HG03196 (cell line): ENCODE results near the gene ABCG2.

ENCODE experiments used
- ATAC-seq: cut with Tn5 transposase; IDR thresholded peaks from one replicate; pipeline ENCODE4 v1.9.1; 2021; ENCODE audit not compliant: unreplicated experiment

The ABCG2 gene

GRCh38 chr4:88077911-88078524 lies 80.4 kb downstream of the ABCG2 start:
- no peak for ATAC-seq

GRCh38 chr4:88075336-88075735 lies 83.1 kb downstream of the ABCG2 start:
- ATAC-seq: no peak

- ATAC-seq: no peak
Observed at GRCh38 chr4:88070031-88070430, 88.4 kb downstream of the ABCG2 start.

GRCh38 chr4:88064410-88064809 lies 94.0 kb downstream of the ABCG2 start:
- no peak for ATAC-seq

GRCh38 chr4:88063634-88064296 lies 94.7 kb downstream of the ABCG2 start:
- no peak for ATAC-seq

- ATAC-seq: no peak
Observed at GRCh38 chr4:88062843-88063242, 95.6 kb downstream of the ABCG2 start.

- no peak for ATAC-seq
Observed at GRCh38 chr4:88062311-88062710, 96.1 kb downstream of the ABCG2 start.

GRCh38 chr4:88060431-88060830 lies 98.0 kb downstream of the ABCG2 start:
- ATAC-seq: no peak

GRCh38 chr4:88059766-88060165 lies 98.7 kb downstream of the ABCG2 start:
- ATAC-seq: no peak

GRCh38 chr4:88058295-88058694 lies 100.1 kb downstream of the ABCG2 start:
- ATAC-seq: no peak

- no peak for ATAC-seq
Observed at GRCh38 chr4:88054901-88055300, 103.5 kb downstream of the ABCG2 start.

- ATAC-seq: no peak
Observed at GRCh38 chr4:88054229-88054628, 104.2 kb downstream of the ABCG2 start.

- no peak for ATAC-seq
Observed at GRCh38 chr4:88045021-88045420, 113.4 kb downstream of the ABCG2 start.

- ATAC-seq: no peak
Observed at GRCh38 chr4:88043586-88044340, 114.7 kb downstream of the ABCG2 start.

- no peak for ATAC-seq
Observed at GRCh38 chr4:88043001-88043400, 115.4 kb downstream of the ABCG2 start.

- no peak for ATAC-seq
Observed at GRCh38 chr4:88041626-88042025, 116.8 kb downstream of the ABCG2 start.

- ATAC-seq: no peak
Observed at GRCh38 chr4:88040707-88041106, 117.7 kb downstream of the ABCG2 start.
